Urothelium cell line (cell line): ENCODE results near the gene ST8SIA5.
"Not testable (repeated sequence)": the region's sequence is repeated elsewhere in the genome, so short reads cannot be mapped to it uniquely, and the experiment has no call there.

ENCODE experiments used
- DNase-seq: peaks from one replicate; pipeline ENCODE4 v3.0.0; 2011; ENCODE audit warnings: low spot score, mixed read lengths
- FAIRE-seq: peaks from 2 replicates; lab custom pipeline; 2011; peaks lifted over from hg19 to GRCh38; lab: Jason Lieb, UNC

ST8SIA5 gene, protein sequence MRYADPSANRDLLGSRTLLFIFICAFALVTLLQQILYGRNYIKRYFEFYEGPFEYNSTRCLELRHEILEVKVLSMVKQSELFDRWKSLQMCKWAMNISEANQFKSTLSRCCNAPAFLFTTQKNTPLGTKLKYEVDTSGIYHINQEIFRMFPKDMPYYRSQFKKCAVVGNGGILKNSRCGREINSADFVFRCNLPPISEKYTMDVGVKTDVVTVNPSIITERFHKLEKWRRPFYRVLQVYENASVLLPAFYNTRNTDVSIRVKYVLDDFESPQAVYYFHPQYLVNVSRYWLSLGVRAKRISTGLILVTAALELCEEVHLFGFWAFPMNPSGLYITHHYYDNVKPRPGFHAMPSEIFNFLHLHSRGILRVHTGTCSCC

DNA sequence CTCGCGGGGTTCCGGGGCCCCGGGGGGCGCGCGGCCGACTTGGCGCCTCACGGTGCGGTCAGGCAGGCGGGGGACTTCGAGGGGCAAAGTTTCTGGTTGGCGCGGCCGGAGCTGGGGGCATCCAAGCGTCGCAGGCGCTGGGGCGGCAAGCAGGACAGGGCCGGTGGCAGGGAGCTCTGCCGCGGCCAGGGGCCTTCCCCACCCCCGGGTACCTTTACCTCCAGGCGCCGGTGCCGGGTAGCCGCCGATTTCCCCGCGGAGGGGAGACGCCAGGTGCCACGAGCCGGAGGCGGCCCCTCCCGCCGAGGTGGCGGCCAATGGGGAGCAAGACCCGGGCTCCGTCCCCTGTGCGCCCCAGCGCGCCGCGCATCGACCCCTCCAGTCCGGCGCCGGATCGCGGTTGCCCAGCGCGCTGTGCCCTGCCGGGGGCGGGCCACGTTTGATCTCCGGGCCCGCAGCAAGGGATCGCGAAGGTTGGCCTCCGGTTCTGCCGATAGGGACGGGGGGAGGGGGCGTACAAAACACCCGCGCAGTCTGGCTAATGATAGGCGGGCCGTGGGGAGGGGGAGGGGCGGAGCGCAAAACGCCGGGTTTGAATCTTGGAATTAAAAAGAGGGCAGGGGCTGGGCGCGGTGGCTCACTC lies at the start of gene ST8SIA5:
ST8SIA5 (minus strand) TSS at position 495 of the 643 bp plus-strand sequence. CDS start 545 bp downstream, outside the sequence.
- DNase-seq, result no peak
- no peak for FAIRE-seq

DNA sequence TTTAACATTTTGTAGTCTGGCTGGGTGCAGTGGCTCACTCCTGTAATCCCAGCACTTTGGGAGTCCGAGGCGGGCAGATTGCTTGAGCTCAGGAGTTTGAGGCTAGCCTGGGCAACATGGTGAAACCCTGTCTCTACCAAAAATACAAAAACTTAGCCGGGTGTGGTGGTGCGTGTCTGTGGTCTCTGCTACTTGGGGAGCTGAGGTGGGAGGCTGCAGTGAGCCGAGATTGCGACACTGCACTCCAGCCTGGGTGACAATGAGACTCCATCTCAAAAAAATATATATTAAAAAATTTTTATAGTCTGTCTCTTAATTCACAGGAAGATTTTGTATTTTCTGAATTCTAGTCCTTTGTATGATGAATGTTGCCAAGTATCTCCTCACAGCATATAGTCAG lies 39.1 kb upstream of the ST8SIA5 start:
- not testable (repeated sequence) for DNase-seq, FAIRE-seq

GRCh38 chr18:46794607-46795006 lies 37.8 kb upstream of the ST8SIA5 start:
- no peak for FAIRE-seq
- no peak for DNase-seq

GRCh38 chr18:46793565-46793964 lies 36.7 kb upstream of the ST8SIA5 start:
- no peak for DNase-seq
- no peak for FAIRE-seq

GRCh38 chr18:46789088-46789487 lies 32.2 kb upstream of the ST8SIA5 start:
- FAIRE-seq (no peak), DNase-seq (no peak)

DNA sequence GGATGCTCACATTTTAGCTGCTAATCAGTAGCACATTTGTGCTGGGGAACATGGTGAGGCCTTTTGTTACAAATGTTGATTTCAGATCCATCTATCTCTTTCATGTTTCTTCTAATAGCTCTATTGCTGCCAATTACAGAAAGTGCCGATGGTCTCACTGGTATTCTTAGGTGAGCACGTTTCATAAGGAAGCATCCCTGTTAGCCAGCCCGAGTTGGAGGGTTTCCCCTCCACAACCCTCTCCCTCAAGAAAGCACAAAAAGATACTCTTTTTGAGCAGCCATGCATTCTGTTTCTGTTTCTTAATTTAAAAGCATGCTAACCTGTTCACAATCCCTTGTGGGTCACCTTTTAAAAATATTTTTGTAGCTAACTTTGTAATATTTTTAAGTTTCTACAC lies 30.8 kb upstream of the ST8SIA5 start:
- no peak for DNase-seq
- FAIRE-seq, result no peak

DNA sequence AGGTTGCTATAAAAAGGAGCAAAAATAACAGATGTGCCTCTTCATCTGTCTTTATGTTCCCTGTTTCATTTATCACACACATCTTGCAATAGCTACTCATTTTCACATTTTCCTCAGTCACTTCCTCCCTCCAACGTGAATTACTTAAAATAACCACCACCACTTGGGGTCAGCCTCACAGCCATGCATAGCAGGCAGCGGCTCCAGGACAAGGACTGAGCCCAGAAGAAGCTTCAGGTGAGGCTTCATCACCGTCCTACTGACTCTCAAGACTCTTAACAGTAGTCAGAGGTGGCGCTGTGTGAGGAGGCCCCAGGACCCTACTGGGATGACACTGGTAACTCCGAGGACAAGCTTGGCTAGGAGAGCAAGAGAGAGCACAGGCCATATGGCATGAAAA lies 15.5 kb upstream of the ST8SIA5 start:
- FAIRE-seq (no peak), DNase-seq (no peak)

DNA sequence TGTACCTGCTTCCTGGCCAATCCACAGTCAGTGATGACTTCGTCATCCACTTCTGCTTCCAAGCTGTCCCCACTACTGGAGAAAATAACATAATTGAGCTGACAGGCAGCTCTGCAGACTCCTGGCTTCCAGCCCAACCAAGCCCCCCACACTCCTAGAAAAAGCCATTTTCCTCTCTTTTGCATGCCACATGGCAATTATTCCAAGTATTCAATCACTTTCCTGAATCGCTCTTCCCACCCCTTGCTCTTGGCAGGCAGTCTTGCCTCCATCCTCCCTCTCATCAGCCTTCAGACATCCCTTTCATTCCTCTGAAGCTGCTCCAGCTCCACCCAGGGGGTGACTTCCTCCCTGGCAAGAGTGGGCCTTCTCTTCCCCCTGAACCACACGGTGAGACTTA lies 14.3 kb upstream of the ST8SIA5 start:
- FAIRE-seq (no peak), DNase-seq (no peak)

- no peak for DNase-seq
- FAIRE-seq, result no peak
Observed at GRCh38 chr18:46770708-46771107, 13.9 kb upstream of the ST8SIA5 start.

- FAIRE-seq (no peak), DNase-seq (no peak)
Observed at GRCh38 chr18:46768166-46768921, 11.5 kb upstream of the ST8SIA5 start.

GRCh38 chr18:46767217-46767616 lies 10.4 kb upstream of the ST8SIA5 start:
- DNase-seq, result no peak
- no peak for FAIRE-seq

DNA sequence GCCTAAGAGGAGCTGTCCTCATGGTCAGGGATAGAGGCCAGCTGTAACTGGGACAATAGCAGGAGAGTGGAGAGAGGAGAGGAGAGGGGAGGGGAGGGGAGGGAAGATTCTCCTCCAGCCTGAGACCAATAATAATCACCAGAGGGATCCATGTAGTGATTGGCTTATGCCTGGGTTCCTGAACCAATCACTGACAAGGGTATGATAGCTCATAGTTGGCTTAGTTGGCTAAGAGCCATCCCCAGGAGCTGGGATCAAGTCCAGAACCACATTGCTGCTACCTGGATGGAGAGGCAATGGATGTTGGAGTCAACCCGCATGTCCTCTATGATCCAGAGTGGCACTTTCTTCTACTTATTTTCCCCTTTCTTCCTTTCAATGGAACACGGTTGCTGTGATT lies 7.7 kb upstream of the ST8SIA5 start:
- DNase-seq (no peak), FAIRE-seq (no peak)

GRCh38 chr18:46761059-46761769 lies 4.4 kb upstream of the ST8SIA5 start:
- FAIRE-seq (no peak), DNase-seq (no peak)

DNA sequence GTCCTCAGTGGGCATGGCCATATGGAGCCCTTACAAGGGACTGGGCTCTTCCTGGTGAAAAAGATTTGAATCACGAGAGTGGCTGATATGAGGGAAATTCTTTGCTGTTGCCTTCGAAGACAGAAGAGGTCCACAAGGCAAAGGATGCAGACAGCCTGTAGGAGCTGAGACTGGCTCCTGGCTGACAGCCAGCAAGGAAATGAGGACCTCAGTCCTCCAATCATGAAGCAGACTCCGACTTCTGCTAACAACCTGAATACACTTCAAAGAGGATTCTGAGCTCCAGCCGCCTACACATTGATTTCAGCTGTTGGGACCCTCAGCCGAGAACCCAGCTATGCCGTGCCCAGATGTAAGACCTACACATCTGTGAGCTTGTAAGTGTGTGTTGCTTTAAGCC lies 3.0 kb upstream of the ST8SIA5 start:
- no peak for DNase-seq
- FAIRE-seq, result no peak

- DNase-seq (no peak), FAIRE-seq (no peak)
Observed at GRCh38 chr18:46756025-46756558, 761 bp downstream of the ST8SIA5 start.

DNA sequence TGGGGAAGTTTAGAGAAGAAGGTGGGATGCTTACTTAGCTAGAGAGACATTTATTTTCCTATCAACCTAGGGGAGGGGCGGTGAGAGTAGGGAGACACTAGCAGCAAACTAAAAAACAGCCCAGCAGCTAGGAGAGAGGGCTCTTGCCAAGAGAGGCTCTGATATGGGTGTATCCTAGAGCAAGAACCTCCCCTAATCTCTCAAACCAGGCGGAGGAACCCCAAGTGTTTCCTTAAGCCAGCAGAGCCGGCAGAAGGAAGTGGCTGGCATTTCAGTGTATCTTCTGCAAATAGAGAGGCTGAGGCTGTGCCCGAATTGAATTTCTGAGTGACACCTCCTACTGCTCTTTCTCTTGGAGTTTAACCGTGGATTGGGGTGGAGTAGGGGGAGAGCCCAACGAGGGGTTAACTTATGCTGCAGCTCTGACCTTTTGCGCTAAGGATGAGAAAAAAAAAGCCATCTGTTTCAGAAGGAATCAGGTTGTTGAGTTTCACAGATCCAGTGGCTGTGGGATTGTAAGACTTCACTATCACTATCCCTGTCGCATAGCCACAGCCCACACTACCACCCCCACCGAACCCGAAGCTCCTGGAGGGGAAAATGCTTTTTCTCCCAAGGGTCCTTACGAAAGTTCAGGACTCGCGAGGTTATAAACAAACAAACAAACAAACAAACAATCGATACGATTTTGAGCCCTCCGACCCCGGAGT lies 1.4 kb downstream of the ST8SIA5 start:
- no peak for FAIRE-seq
- no peak for DNase-seq

DNA sequence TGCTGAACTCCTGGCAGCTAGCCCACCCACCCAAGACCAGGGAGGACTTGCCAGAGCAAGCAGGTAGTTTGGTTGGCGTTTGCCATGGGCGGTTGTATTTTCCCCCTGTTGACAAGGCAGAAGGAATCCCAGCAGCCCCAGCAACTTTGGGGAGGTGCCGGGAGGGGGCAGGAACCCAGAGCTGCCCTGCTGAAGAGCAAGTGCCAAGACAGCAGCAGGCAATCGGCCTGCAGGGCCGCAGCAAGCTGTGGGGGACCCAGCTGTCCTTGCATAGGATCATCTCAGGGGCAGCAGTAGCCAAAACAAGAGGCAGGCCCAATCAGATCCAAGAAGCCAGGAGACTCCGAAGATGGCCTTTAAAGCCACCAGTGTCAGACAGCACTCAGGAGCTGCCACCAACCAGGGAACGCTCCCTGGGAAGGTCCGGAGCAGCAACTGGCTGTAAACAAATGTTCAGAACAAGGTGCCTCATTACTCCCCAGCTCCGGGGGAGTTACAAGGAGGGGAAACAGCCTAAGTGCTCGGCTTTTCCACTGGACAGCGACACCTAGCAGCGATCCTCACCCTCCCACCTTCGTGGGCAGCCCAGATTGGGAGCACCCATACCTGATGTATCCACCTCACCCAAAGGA lies 2.1 kb downstream of the ST8SIA5 start:
- no peak for FAIRE-seq
- DNase-seq, result no peak

- FAIRE-seq (no peak), DNase-seq (no peak)
Observed at GRCh38 chr18:46754188-46754587, 2.7 kb downstream of the ST8SIA5 start.

- no peak for DNase-seq
- no peak for FAIRE-seq
Observed at GRCh38 chr18:46751882-46752281, 5.0 kb downstream of the ST8SIA5 start.

DNA sequence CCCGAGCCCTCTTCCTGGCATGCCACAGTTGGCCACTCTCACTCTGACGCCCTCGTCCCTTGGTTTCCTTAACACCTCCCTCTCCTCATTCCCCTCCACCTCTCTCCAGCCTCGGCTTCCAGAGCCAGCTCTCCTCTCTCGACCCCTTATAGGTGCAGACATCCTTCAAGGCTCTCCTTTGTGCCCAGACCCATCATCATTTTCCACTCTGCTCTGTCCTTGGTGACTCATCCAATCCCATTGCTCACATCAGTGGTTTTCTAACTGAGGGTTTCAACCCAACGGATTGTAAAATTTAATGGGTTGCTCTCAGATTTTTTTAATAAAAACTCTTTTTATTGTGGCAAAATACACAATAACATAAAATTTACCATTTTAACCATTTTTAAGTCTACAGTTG lies 6.2 kb downstream of the ST8SIA5 start:
- FAIRE-seq, result no peak
- DNase-seq, result no peak
